Activated naive CD8-positive, alpha-beta T cell treated with anti-CD3 and anti-CD28 coated beads, Interleukin-2, amount 10 ng/mL, durations not matched to agents 7 days and 5 days (primary cell): Measurements from ENCODE around the gene LPAR3. TPM values are rescaled to one million over a fixed set of nuclear protein-coding genes. Genes with fewer than 3 reads are reported as not detected.
A peak's percentile ranks its signal among the peaks of the same experiment; 100 is the strongest.

Experiments used
- ATAC-seq: fragments of 150-1000 bp; cut with Tn5 transposase; one replicate; pipeline ENCODE4 v1.10.0; 2021; ENCODE audit warnings: low read depth, moderate library complexity
- POLR2A ChIA-PET: fragments of 350-600 bp; sonication (Branson Sonifier 250); formaldehyde crosslinking; loops from one replicate; lab custom pipeline; 2021; ENCODE audit warnings: antibody characterized with exemption; lab: Charles Lee
- DNase-seq: peaks from one replicate; pipeline ENCODE4 v3.0.0; 2021
- H3K27ac Mint-ChIP-seq: one replicate; pipeline ENCODE4 v1.8.0; 2022; ENCODE audit warnings: mild to moderate bottlenecking, mixed read lengths
- H3K27me3 Mint-ChIP-seq: one replicate; pipeline ENCODE4 v1.8.0; 2022; ENCODE audit warnings: mild to moderate bottlenecking, moderate library complexity, mixed read lengths
- H3K36me3 Mint-ChIP-seq: one replicate; pipeline ENCODE4 v1.8.0; 2021; ENCODE audit warnings: mild to moderate bottlenecking, mixed read lengths
- H3K4me1 Mint-ChIP-seq: one replicate; pipeline ENCODE4 v1.8.0; 2021; ENCODE audit warnings: mixed read lengths
- H3K4me3 Mint-ChIP-seq: one replicate; pipeline ENCODE4 v1.8.0; 2022; ENCODE audit warnings: mild to moderate bottlenecking, moderate library complexity, mixed read lengths
- H3K9me3 Mint-ChIP-seq: one replicate; pipeline ENCODE4 v1.8.0; 2021; ENCODE audit warnings: mixed read lengths
- total RNA-seq, 2 experiments: library from RNA; stranded (reverse); gene quantifications; one replicate each; pipeline ENCODE4 v1.2.3, GENCODE V29; 2021

LPAR3 gene, protein sequence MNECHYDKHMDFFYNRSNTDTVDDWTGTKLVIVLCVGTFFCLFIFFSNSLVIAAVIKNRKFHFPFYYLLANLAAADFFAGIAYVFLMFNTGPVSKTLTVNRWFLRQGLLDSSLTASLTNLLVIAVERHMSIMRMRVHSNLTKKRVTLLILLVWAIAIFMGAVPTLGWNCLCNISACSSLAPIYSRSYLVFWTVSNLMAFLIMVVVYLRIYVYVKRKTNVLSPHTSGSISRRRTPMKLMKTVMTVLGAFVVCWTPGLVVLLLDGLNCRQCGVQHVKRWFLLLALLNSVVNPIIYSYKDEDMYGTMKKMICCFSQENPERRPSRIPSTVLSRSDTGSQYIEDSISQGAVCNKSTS
- 1 to 10 TPM; 3.2 to 4.2 TPM for total RNA-seq

DNA sequence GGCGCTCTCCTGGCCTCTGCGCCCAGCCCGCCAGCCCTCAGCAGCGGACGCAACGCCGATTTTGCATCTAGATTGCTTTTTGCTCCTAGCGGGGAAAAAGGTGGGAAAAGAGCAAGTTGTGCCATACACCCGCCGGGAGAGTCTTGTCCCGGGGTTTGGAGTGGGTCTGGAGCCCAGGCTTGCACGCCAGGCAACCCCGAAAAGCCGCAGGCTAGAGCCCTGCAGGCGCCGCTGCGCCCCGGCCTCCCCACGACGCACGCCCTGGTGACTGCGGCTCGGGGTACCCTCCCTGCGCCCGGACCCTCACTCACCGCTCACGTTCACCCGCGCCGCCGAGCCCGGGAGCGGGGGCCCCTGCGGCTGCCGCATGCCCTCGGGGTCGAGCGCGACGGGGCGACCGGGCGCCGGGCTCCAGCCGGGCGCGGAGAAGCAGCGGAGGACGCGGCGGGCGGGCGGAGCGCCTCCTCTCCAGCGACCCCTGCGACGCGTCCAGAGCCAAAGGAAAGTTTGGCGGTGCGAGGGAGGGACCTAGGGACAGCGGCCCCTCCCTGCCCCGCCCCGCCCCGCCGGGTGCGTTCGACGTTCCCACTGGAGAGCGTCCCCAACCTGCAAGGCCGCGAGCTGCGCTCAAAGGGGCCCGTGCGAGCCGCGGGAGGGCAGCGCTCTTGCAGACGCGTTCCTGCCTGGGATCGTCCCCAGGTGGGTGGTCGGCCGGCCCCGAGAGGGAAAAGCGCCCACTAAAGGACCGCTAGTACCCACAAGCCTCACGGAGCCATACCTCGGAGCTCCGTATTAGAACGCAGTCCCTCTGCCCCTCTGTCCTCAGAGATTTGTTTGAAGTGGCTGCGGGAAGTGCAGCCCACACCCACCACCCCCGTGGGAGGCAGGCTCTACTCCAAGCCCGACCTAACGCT lies at the start of gene LPAR3:
Gene LPAR3 (minus strand): TSS at position 502 of the 914 bp plus-strand sequence. CDS start 27,086 bp downstream, outside the sequence.
- DNase-seq, result peak; percentile 70
- peak; percentile 83 for ATAC-seq
- peaks cover 3% of the 10 kb centered on the region for H3K36me3 Mint-ChIP-seq
- peaks cover 25% of the 10 kb centered on the region for H3K4me1 Mint-ChIP-seq
- H3K27me3 Mint-ChIP-seq, result peaks cover 33% of the 10 kb centered on the region
- H3K27ac Mint-ChIP-seq, result peak within 1 kb of the TSS; percentile 56
- H3K9me3 Mint-ChIP-seq, result no peaks in the 10 kb centered on the region
- peak within 1 kb of the TSS; percentile 90 for H3K4me3 Mint-ChIP-seq
- POLR2A ChIA-PET, result no interaction called here

DNA sequence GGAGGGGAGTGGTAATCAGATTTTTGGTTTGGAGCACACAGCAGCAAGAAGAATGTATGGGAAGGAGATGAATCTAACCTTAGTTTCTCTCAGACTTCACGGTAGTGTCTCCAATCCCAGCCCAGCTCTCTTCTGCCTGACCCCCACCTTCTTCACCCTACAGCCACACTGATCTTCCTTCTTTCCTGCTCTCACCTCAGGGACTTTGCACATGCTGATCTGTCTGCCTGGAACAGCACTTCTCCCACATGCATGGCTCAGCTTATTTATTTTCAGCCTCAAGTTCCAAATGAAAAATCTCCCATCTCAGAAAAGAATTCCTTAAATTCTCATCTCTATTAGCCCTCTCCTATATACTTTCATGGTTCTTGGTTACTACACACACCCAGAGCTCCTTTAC lies 48.8 kb upstream of the LPAR3 start:
- Mint-ChIP-seq H3K4me1 (peaks cover 9% of the 10 kb centered on the region), H3K27ac (no peak overlapping the region), H3K9me3 (no peaks in the 10 kb centered on the region), H3K27me3 (no peaks in the 10 kb centered on the region), H3K36me3 (no peaks in the 10 kb centered on the region), H3K4me3 (no peak overlapping the region)
- DNase-seq (no peak), ATAC-seq (no peak)
- POLR2A ChIA-PET, result interaction anchor here (0.9 kb wide), 1 partner anchor 317 kb away, joined by 3 read pairs; the partner anchor contains the start of gene C1orf52

DNA sequence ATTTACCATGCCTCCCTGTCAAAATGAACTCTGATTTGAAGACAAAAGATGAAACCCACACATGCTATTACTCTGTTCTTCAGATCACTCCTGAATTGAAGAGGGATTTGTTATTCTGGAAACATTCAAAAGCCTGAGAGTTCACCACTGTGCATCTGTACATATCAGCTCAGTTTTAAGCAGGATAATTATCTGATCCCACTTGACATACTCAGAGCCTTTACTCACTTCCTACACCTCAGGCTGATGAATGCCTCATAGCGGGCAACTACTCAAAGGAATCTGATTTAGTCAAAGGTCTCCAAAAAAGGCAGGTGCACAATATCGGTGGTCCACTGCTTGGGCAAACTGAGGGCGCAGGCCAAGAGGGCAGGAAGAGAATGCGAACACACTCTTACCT lies 47.5 kb upstream of the LPAR3 start:
- Mint-ChIP-seq H3K36me3 (no peaks in the 10 kb centered on the region), H3K9me3 (no peaks in the 10 kb centered on the region), H3K4me3 (no peak overlapping the region), H3K27me3 (no peaks in the 10 kb centered on the region), H3K4me1 (peaks cover 10% of the 10 kb centered on the region), H3K27ac (no peak overlapping the region)
- DNase-seq (no peak), ATAC-seq (no peak)
- POLR2A ChIA-PET, result no interaction called here

DNA sequence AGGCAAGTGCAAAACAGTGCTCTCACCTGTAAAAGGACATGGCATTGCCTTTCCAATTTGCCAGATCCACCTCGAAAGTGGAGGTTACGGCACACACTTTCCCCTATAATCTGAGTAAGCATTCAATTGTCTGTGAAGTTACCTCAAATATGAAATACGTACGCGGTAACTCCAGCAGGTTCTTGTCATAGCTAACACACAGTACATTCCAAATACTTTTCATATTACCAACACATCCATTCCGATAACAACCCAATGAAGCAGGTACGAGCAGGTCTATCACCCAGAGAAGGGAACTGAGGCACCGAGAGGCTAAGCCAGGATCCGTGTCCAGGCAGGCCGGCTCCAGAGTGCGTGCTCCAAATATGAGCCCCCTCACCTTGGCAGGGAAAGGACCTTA lies 46.8 kb upstream of the LPAR3 start:
- Mint-ChIP-seq H3K4me1 (peaks cover 7% of the 10 kb centered on the region), H3K9me3 (no peaks in the 10 kb centered on the region), H3K27me3 (no peaks in the 10 kb centered on the region), H3K36me3 (no peaks in the 10 kb centered on the region), H3K4me3 (no peak overlapping the region), H3K27ac (no peak overlapping the region)
- ATAC-seq (no peak), DNase-seq (no peak)
- POLR2A ChIA-PET, result no interaction called here

DNA sequence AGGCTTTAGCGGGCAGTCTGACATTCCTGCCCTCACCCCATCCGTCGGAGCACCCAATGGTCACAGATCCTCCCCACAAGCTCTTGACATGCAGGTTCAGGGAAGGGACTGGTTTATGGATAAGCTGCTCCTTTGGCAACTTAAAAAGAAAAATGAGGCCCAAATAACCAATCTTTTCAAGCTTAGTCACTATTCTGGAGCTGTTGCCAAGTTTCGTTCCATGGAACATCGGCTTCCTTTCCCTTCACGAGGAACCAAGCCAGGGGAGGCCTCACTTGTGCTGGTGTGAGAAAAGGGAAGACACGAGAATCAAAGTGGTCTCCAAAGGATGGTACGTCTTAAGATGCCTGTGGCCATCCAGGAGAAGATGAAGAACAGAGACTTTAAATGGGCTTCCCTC lies 46.1 kb upstream of the LPAR3 start:
- no peaks in the 10 kb centered on the region for H3K27me3 Mint-ChIP-seq
- no peaks in the 10 kb centered on the region for H3K9me3 Mint-ChIP-seq
- no peak overlapping the region for H3K4me3 Mint-ChIP-seq
- H3K27ac Mint-ChIP-seq, result no peak overlapping the region
- DNase-seq (no peak), ATAC-seq (no peak)
- peaks cover 4% of the 10 kb centered on the region for H3K4me1 Mint-ChIP-seq
- H3K36me3 Mint-ChIP-seq, result no peaks in the 10 kb centered on the region
- POLR2A ChIA-PET, result no interaction called here

DNA sequence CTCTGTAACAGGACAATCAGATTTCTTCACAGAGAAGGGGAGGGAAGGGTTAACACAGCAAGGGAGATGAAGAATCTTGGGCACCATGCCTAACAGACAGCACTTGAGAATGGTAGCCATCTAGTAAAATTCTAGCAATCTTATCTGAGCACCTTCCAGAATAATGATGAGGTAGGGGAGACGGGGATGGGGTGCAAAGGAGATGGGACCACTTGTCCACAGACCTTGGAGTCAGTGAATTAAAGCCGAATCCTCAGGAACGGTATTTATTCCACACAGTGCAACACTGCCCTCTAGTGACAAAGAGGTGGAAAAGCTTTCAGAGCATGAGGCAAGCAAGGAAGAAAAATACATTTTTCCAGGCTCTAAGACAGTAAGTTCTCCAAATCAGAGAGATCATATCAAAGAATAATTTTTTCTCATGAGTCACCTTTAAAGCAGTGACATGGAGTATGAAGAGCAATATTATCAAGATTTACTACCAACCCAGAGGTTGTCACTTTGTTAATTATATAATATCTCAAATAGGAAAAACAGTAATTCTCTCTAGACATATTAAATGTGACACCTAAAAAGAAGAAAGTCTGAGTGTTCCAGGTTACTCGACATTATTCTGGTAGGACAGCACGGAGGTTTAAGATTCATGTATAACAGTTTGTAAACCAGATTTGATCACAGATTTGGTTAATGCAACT lies 43.3 kb upstream of the LPAR3 start:
- H3K4me1 Mint-ChIP-seq, result peaks cover 4% of the 10 kb centered on the region
- H3K36me3 Mint-ChIP-seq, result no peaks in the 10 kb centered on the region
- POLR2A ChIA-PET, result no interaction called here
- H3K27ac Mint-ChIP-seq, result no peak overlapping the region
- H3K9me3 Mint-ChIP-seq, result no peaks in the 10 kb centered on the region
- DNase-seq, result no peak
- ATAC-seq, result peak; percentile 52
- no peak overlapping the region for H3K4me3 Mint-ChIP-seq
- H3K27me3 Mint-ChIP-seq, result no peaks in the 10 kb centered on the region

DNA sequence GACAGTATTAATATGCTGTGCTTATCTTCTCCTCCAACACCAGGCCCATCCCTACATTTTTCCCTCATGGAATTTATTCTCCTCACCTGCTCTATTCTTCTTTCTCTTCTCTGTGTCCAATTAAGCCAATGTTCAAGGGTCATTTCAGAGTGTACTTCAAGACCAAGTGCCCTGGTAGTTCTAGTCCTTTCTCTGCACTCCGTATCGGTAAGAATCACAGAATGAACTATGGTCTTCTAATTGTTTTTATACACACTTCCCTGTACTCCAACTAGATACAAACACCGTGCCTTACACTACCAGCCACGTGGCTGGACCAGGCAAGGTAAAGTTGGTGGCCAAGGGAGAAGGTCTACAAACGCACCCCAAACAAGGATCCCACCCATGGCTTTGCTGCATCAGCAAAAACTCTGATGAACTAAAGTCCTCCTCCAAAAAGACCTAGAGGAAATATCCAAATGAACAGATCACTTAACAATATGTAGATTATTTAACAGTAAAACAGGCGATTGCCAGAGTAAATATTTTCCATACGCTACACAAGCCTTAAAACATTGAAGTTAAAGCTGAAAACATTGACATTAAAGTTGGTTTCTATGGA lies 40.1 kb upstream of the LPAR3 start:
- ATAC-seq, result no peak
- H3K27me3 Mint-ChIP-seq, result no peaks in the 10 kb centered on the region
- H3K36me3 Mint-ChIP-seq, result peaks cover 11% of the 10 kb centered on the region
- no peaks in the 10 kb centered on the region for H3K9me3 Mint-ChIP-seq
- H3K4me3 Mint-ChIP-seq, result no peak overlapping the region
- H3K27ac Mint-ChIP-seq, result no peak overlapping the region
- POLR2A ChIA-PET, result no interaction called here
- H3K4me1 Mint-ChIP-seq, result peaks cover 21% of the 10 kb centered on the region
- no peak for DNase-seq

DNA sequence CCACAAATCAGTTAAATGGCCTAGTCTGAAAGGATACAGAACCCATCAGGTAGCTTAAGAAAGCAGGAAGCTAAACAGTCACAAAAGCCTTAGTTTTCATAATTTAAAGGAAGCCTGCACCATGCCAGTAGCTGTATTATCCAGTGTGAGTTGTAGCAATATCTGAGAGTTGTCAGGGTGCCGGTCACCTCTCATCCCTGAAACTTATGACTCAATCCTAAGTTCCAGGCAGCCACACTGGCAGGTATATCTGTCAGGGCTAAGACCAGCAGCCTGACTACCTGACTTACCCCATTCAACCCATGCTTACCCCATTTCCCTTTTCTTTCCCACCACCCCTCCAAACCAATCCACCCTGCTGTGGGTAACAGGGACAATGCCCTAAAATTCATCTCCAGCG lies 37.8 kb upstream of the LPAR3 start:
- Mint-ChIP-seq H3K4me1 (peaks cover 21% of the 10 kb centered on the region), H3K4me3 (no peak overlapping the region), H3K9me3 (no peaks in the 10 kb centered on the region), H3K36me3 (peaks cover 12% of the 10 kb centered on the region), H3K27me3 (no peaks in the 10 kb centered on the region), H3K27ac (no peak overlapping the region)
- ATAC-seq (no peak), DNase-seq (no peak)
- POLR2A ChIA-PET, result no interaction called here

DNA sequence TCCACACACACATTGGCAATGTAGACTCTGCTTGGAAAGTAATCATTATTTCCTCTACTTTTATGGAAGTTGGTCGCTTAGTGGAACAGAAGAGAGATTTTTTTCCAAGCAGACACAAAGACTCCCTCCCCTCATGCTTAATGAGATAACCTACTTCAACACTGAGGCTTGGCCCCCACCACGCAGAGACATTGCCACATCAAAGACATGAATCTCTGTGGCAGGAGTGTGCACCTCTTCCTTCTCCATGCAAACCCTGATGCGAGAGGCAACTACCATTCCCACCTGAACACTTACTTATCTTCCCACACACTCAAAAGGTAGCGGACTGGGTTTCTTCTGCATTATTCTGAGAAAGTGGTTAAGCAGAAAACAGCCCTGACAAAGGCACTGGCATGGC lies 37.3 kb upstream of the LPAR3 start:
- peaks cover 21% of the 10 kb centered on the region for H3K4me1 Mint-ChIP-seq
- no peak overlapping the region for H3K27ac Mint-ChIP-seq
- POLR2A ChIA-PET, result no interaction called here
- DNase-seq (no peak), ATAC-seq (peak; percentile 67)
- H3K9me3 Mint-ChIP-seq, result no peaks in the 10 kb centered on the region
- peak overlapping the region; percentile 16 for H3K4me3 Mint-ChIP-seq
- H3K36me3 Mint-ChIP-seq, result peaks cover 12% of the 10 kb centered on the region
- no peaks in the 10 kb centered on the region for H3K27me3 Mint-ChIP-seq

DNA sequence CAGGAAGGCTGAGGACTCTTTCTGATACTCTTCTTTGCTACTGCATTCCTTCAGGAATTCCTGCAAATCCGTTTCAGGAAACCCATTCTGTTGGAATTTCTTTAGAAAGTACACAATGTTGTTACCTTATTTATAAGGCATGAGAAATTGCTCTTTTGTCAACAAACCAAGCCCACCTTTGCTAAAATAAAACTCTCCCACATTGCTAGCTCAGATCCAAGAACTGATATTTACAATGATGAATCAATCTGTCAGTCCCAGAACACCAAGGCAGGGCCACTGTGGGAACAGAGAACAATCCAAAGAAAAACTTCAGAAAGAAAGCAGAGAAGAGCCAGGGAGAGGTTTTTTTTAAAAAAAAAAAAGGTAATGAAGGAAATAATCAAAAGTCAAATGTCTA lies 36.6 kb upstream of the LPAR3 start:
- no peak for DNase-seq
- Mint-ChIP-seq H3K9me3 (no peaks in the 10 kb centered on the region), H3K27ac (no peak overlapping the region), H3K4me1 (peaks cover 21% of the 10 kb centered on the region), H3K4me3 (no peak overlapping the region), H3K27me3 (no peaks in the 10 kb centered on the region), H3K36me3 (peaks cover 13% of the 10 kb centered on the region)
- no peak for ATAC-seq
- POLR2A ChIA-PET, result no interaction called here

DNA sequence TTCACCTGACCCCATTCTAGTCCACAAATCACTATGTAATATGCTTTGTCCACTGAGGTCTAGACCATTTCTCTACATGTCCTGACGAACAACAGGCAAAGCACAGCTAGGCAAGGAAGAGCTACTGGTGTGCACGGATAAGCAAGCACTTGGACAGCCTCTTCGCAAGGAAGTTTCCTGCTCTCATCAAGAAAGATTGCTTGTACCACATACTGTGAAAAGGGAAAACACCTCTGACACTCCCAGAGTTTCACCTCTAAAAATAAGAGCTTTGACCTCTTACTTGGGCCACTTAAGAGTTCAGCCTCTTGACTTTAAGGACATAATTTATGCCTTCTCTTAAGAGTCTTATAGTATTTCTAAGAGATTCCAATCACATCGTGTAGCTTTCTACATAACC lies 36.0 kb upstream of the LPAR3 start:
- DNase-seq (no peak), ATAC-seq (no peak)
- H3K36me3 Mint-ChIP-seq, result peaks cover 13% of the 10 kb centered on the region
- POLR2A ChIA-PET, result no interaction called here
- no peak overlapping the region for H3K27ac Mint-ChIP-seq
- peaks cover 21% of the 10 kb centered on the region for H3K4me1 Mint-ChIP-seq
- no peaks in the 10 kb centered on the region for H3K9me3 Mint-ChIP-seq
- H3K4me3 Mint-ChIP-seq, result no peak overlapping the region
- no peaks in the 10 kb centered on the region for H3K27me3 Mint-ChIP-seq

DNA sequence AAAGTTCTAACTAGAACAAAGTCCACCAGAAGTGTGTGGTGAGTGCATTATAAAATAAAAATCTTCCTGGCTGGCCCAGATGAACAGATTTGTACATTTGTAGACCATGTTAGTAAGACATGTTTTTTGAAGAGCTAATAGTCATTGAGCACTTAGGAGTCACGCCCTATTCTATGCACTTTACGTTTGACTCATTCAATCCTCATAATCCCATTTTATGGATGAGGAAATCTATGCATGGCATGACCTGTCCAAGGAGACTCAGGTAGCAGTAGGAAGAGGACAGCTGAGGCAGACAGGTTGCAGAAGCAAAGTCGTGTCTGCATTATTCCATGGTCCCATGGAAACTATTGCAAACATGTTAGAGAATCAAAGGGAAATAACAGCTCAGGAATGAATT lies 30.3 kb upstream of the LPAR3 start:
- H3K9me3 Mint-ChIP-seq, result no peaks in the 10 kb centered on the region
- H3K27me3 Mint-ChIP-seq, result no peaks in the 10 kb centered on the region
- DNase-seq (no peak), ATAC-seq (no peak)
- peaks cover 4% of the 10 kb centered on the region for H3K36me3 Mint-ChIP-seq
- no peak overlapping the region for H3K27ac Mint-ChIP-seq
- peaks cover 6% of the 10 kb centered on the region for H3K4me1 Mint-ChIP-seq
- H3K4me3 Mint-ChIP-seq, result no peak overlapping the region
- POLR2A ChIA-PET, result no interaction called here

DNA sequence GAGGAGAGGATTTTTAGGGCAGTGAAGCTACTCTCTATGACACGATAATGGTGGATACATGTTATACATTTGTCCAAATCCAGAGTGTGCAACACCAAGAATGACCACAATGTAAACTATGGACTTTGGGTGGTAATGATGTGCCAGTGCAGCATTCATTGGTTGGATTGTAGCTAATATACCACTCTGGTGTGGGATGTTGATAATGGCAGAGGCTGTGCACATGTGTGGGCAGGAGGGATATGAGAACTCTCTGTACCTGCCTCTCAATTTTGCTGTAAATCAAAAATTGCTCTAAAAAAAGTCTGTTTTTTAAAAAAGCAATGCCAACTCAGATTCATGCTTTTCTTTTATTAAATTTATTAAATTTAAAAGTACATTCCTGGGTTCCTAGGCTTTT lies 27.2 kb upstream of the LPAR3 start:
- Mint-ChIP-seq H3K27me3 (peaks cover 2% of the 10 kb centered on the region), H3K27ac (no peak overlapping the region), H3K36me3 (peaks cover 1% of the 10 kb centered on the region), H3K4me3 (no peak overlapping the region), H3K9me3 (peaks cover 2% of the 10 kb centered on the region), H3K4me1 (peaks cover 2% of the 10 kb centered on the region)
- ATAC-seq, result no peak
- no peak for DNase-seq
- POLR2A ChIA-PET, result no interaction called here
